Measurements from ENCODE around the gene APPL2.
A peak's percentile ranks its signal among the peaks of the same experiment; 100 is the strongest.
"Not testable (repeated sequence)": the region's sequence is repeated elsewhere in the genome, so short reads cannot be mapped to it uniquely, and the experiment has no call there.

Gene APPL2

GRCh38 chr12:105256921-105257320 is 20.9 kb upstream of the APPL2 start:
- peak; percentile 62 for DNase-seq (ENCODE audit: low read depth, low spot score)

- not testable (repeated sequence) for DNase-seq (ENCODE audit: low read depth, low spot score)
These were observed 20.5 kb upstream of the APPL2 start for GRCh38 chr12:105256431-105256830.

- no peak for DNase-seq (ENCODE audit: low read depth, low spot score)
These were observed 20.0 kb upstream of the APPL2 start for GRCh38 chr12:105256011-105256410.

GRCh38 chr12:105253866-105254513 is 18.0 kb upstream of the APPL2 start:
- peak; percentile 60 for DNase-seq (ENCODE audit: low read depth, low spot score)

GRCh38 chr12:105252901-105253300 is 16.9 kb upstream of the APPL2 start:
- no peak for DNase-seq (ENCODE audit: low read depth, low spot score)

GRCh38 chr12:105245776-105246427 is 9.9 kb upstream of the APPL2 start:
- DNase-seq (ENCODE audit: low read depth, low spot score) = not testable (repeated sequence)

- DNase-seq (ENCODE audit: low read depth, low spot score) = no peak
These were observed 9.3 kb upstream of the APPL2 start for GRCh38 chr12:105245291-105245690.

- no peak for DNase-seq (ENCODE audit: low read depth, low spot score)
These were observed 4.3 kb upstream of the APPL2 start for GRCh38 chr12:105240228-105240627.

GRCh38 chr12:105239304-105239703 is 3.3 kb upstream of the APPL2 start:
- no peak for DNase-seq (ENCODE audit: low read depth, low spot score)

GRCh38 chr12:105237666-105238065 is 1.7 kb upstream of the APPL2 start:
- no peak for DNase-seq (ENCODE audit: low read depth, low spot score)

- peak; percentile 51 for DNase-seq (ENCODE audit: low read depth, low spot score)
These were observed 668 bp downstream of the APPL2 start for GRCh38 chr12:105235281-105235731.

GRCh38 chr12:105234197-105234596 is 1.8 kb downstream of the APPL2 start:
- no peak for DNase-seq (ENCODE audit: low read depth, low spot score)

- DNase-seq (ENCODE audit: low read depth, low spot score) = peak; percentile 31
These were observed 2.7 kb downstream of the APPL2 start for GRCh38 chr12:105233041-105233905.

GRCh38 chr12:105231396-105231795 is 4.6 kb downstream of the APPL2 start:
- DNase-seq (ENCODE audit: low read depth, low spot score) = no peak

- no peak for DNase-seq (ENCODE audit: low read depth, low spot score)
These were observed 6.6 kb downstream of the APPL2 start for GRCh38 chr12:105229371-105229770.

- no peak for DNase-seq (ENCODE audit: low read depth, low spot score)
These were observed 7.0 kb downstream of the APPL2 start for GRCh38 chr12:105228966-105229365.

- DNase-seq (ENCODE audit: low read depth, low spot score) = peak; percentile 57
These were observed 7.5 kb downstream of the APPL2 start for GRCh38 chr12:105228494-105228893.

- DNase-seq (ENCODE audit: low read depth, low spot score) = no peak
These were observed 8.1 kb downstream of the APPL2 start for GRCh38 chr12:105227879-105228278.

GRCh38 chr12:105226219-105226618 is 9.8 kb downstream of the APPL2 start:
- DNase-seq (ENCODE audit: low read depth, low spot score) = peak; percentile 78

GRCh38 chr12:105225505-105226015 is 10.4 kb downstream of the APPL2 start:
- DNase-seq (ENCODE audit: low read depth, low spot score) = no peak

- no peak for DNase-seq (ENCODE audit: low read depth, low spot score)
These were observed 11.6 kb downstream of the APPL2 start for GRCh38 chr12:105224399-105224798.

GRCh38 chr12:105223884-105224283 is 12.1 kb downstream of the APPL2 start:
- no peak for DNase-seq (ENCODE audit: low read depth, low spot score)

Measured in astrocyte of the hippocampus (primary cell).